A549 (cell line): ENCODE data around the gene ZNF212. TPM values are rescaled to one million over a fixed set of nuclear protein-coding genes. Genes with fewer than 3 reads are reported as not detected.

ENCODE experiments used
- ATAC-seq, 2 experiments: fragments of 200-7000 bp in 1 of 2; fragments of >200 bp in 1 of 2; cut with Nextera tagmentation in 1 of 2; cut with Tn5 transposase in 1 of 2; 3 replicates each; pipeline versions ENCODE4 v1.8.0 to v1.9.1; 2018 to 2020; ENCODE audit warnings: mild to moderate bottlenecking in 1 of 2, moderate library complexity in 1 of 2
- CTCF ChIA-PET: fragments of 300-600 bp; sonication (Branson Sonifier 250); formaldehyde crosslinking; extraction: SDS; loops from one replicate; lab custom pipeline; 2021; ENCODE audit warnings: antibody characterized with exemption, inconsistent platforms; lab: Yijun Ruan, JAX
- POLR2A ChIA-PET: fragments of 350-600 bp; formaldehyde crosslinking; extraction: SDS; loops from one replicate; lab custom pipeline; 2021; ENCODE audit warnings: antibody characterized with exemption, inconsistent platforms; lab: Yijun Ruan, JAX
- DNase-seq, 2 experiments: peaks; one replicate each; pipeline versions ENCODE4 v3.0.0 to v3.0.0-alpha.2; 2011 to 2016; ENCODE audit warnings: low read depth in 1 of 2, low spot score in 1 of 2
- FAIRE-seq: peaks from 2 replicates; lab custom pipeline; 2011; peaks lifted over from hg19 to GRCh38; lab: Jason Lieb, UNC
- H3K27ac ChIP-seq, 2 experiments: fragments of >200 bp; sonication (Bioruptor Twin); formaldehyde crosslinking; 3 replicates each; pipeline ENCODE4 v1.5.1; 2016 to 2017
- H3K4me1 ChIP-seq: fragments of >200 bp; sonication (Bioruptor Twin); formaldehyde crosslinking; 3 replicates; pipeline ENCODE4 v1.6.1; 2016
- H3K4me2 ChIP-seq: fragments of >200 bp; sonication (Bioruptor Twin); formaldehyde crosslinking; 3 replicates; pipeline ENCODE4 v1.6.1; 2016
- H3K4me3 ChIP-seq: fragments of >200 bp; sonication (Bioruptor Twin); formaldehyde crosslinking; 3 replicates; pipeline ENCODE4 v1.5.1; 2016
- H3K9me3 ChIP-seq: fragments of >200 bp; sonication (Bioruptor Twin); formaldehyde crosslinking; 3 replicates; pipeline ENCODE4 v1.6.1; 2016
- CBX2 ChIP-seq: fragments of 200-600 bp; sonication (generic); IDR thresholded peaks from 2 replicates; pipeline ENCODE4 v1.6.1; 2016; ENCODE audit warnings: low read depth, mild to moderate bottlenecking, borderline replicate concordance
- CBX8 ChIP-seq: fragments of 200-600 bp; sonication (generic); IDR thresholded peaks from 2 replicates; pipeline ENCODE4 v1.6.1; 2016
- CEBPB ChIP-seq, 2 experiments: fragments of >200 bp in 1 of 2; sonication (Bioruptor Twin) in 1 of 2; formaldehyde crosslinking in 1 of 2; IDR thresholded peaks; 2 replicates each; pipeline ENCODE4 v1.6.1; 2012 to 2016
- CHD2 ChIP-seq: fragments of 150-350 bp; IDR thresholded peaks from 2 replicates; pipeline ENCODE4 v1.6.1; 2014; ENCODE audit warnings: low read length; ENCODE audit not compliant: partially characterized antibody
- E2F6 ChIP-seq: IDR thresholded peaks from 2 replicates; pipeline ENCODE4 v1.6.1; 2012; ENCODE audit warnings: low read depth, borderline replicate concordance
- EHF ChIP-seq: fragments of 250-450 bp; sonication (Bioruptor Pico); IDR thresholded peaks from 2 replicates; pipeline ENCODE4 v1.5.0; 2020; ENCODE audit warnings: mild to moderate bottlenecking
- EHMT2 ChIP-seq: fragments of 200-600 bp; sonication (generic); IDR thresholded peaks from 2 replicates; pipeline ENCODE4 v1.6.1; 2016; ENCODE audit warnings: antibody characterized with exemption, low read depth, mild to moderate bottlenecking, moderate library complexity
- ELK1 ChIP-seq: fragments of 150-350 bp; IDR thresholded peaks from 2 replicates; pipeline ENCODE4 v1.6.1; 2014; ENCODE audit warnings: low read depth, mild to moderate bottlenecking, low read length
- EP300 ChIP-seq, 2 experiments: fragments of >200 bp; sonication (Bioruptor Twin); formaldehyde crosslinking; IDR thresholded peaks; 2 replicates in 1 of 2; 3 replicates in 1 of 2; pipeline ENCODE4 v1.6.1; 2016 to 2017
- HEYL ChIP-seq: fragments of 250-450 bp; sonication (Bioruptor Pico); IDR thresholded peaks from 2 replicates; pipeline ENCODE4 v1.8.0; 2021; ENCODE audit warnings: mild to moderate bottlenecking, moderate library complexity
- MAFK ChIP-seq: fragments of 450-650 bp; IDR thresholded peaks from 2 replicates; pipeline ENCODE4 v1.6.1; 2014; ENCODE audit not compliant: partially characterized antibody
- MAX ChIP-seq: IDR thresholded peaks from 2 replicates; pipeline ENCODE4 v1.6.1; 2012
- MYC ChIP-seq: IDR thresholded peaks from 2 replicates; pipeline ENCODE4 v1.6.1; 2012; ENCODE audit warnings: mild to moderate bottlenecking, inconsistent platforms, low read length, improper control_type of control experiment, borderline replicate concordance
- NFE2L2 ChIP-seq: fragments of 150-350 bp; conservative IDR thresholded peaks from 2 replicates; pipeline ENCODE4 v1.6.1; 2014; ENCODE audit warnings: low read length
- NR3C1 ChIP-seq: fragments of >200 bp; sonication (Bioruptor Twin); formaldehyde crosslinking; IDR thresholded peaks from 3 replicates; pipeline ENCODE4 v1.6.1; 2017
- PBX3 ChIP-seq: IDR thresholded peaks from 2 replicates; pipeline ENCODE4 v1.6.1; 2012
- PHF8 ChIP-seq: fragments of 200-600 bp; sonication (generic); IDR thresholded peaks from 2 replicates; pipeline ENCODE4 v1.6.1; 2016; ENCODE audit warnings: low read depth, mild to moderate bottlenecking, antibody characterized with exemption, moderate library complexity, borderline replicate concordance
- POLR2A ChIP-seq: IDR thresholded peaks from 2 replicates; pipeline ENCODE4 v1.6.1; 2012; ENCODE audit warnings: mild to moderate bottlenecking, low read length
- POLR2AphosphoS2 ChIP-seq: conservative IDR thresholded peaks from 2 replicates; pipeline ENCODE4 v1.6.1; 2012; ENCODE audit warnings: low read length, improper control_type of control experiment, inconsistent platforms
- RAD21 ChIP-seq, 2 experiments: fragments of >200 bp in 1 of 2; sonication (Bioruptor Twin) in 1 of 2; formaldehyde crosslinking in 1 of 2; IDR thresholded peaks in 1 of 2; conservative IDR thresholded peaks in 1 of 2; 2 replicates in 1 of 2; 3 replicates in 1 of 2; pipeline ENCODE4 v1.6.1; 2012 to 2018; ENCODE audit warnings: inconsistent platforms in 1 of 2
- RARB ChIP-seq: fragments of 250-450 bp; sonication (Bioruptor Pico); IDR thresholded peaks from 2 replicates; pipeline ENCODE4 v1.8.0; 2021; ENCODE audit warnings: mild to moderate bottlenecking, moderate library complexity
- RCOR1 ChIP-seq: fragments of 150-350 bp; IDR thresholded peaks from 2 replicates; pipeline ENCODE4 v1.6.1; 2014; ENCODE audit warnings: antibody characterized with exemption, low read length, low read depth
- TFCP2L1 ChIP-seq: fragments of 250-450 bp; sonication (Bioruptor Pico); IDR thresholded peaks from 2 replicates; pipeline ENCODE4 v1.5.0; 2021; ENCODE audit warnings: mild to moderate bottlenecking
- USF2 ChIP-seq: fragments of 450-650 bp; IDR thresholded peaks from 2 replicates; pipeline ENCODE4 v1.6.1; 2014; ENCODE audit warnings: antibody characterized with exemption
- ZFP36 ChIP-seq: fragments of 450-650 bp; IDR thresholded peaks from 2 replicates; pipeline ENCODE4 v1.6.1; 2014; ENCODE audit warnings: borderline replicate concordance; ENCODE audit not compliant: partially characterized antibody
- ZSCAN20 ChIP-seq: fragments of 250-450 bp; sonication (Bioruptor Pico); IDR thresholded peaks from 2 replicates; pipeline ENCODE4 v1.8.0; 2022; ENCODE audit warnings: mild to moderate bottlenecking, moderate library complexity
- WGBS: methylation state at CpG from one replicate; pipeline ENCODE4 v1.1.6; 2017; ENCODE audit errors: missing lambda C conversion rate; 5-methylcytosine and 5-hydroxymethylcytosine counted together
- polyA plus RNA-seq, 4 experiments: library from polyadenylated mRNA; depleted of rRNA in 3 of 4; stranded (reverse); fragments of >200 nt; fragmentation: RNase III in 1 of 4; extraction: RNeasy Plus Mini Kit Qiagen cat#74134 plus additional on column Dnase treatment in 1 of 4; gene quantifications; 2 replicates in 3 of 4; 3 replicates in 1 of 4; pipeline ENCODE4 v1.2.3, GENCODE V29; 2011 to 2017

The ZNF212 gene
- polyA plus RNA-seq, 2 of the 4 experiments (the other 2 are of a cell fraction) = 5.5 to 7.9 TPM

- no peak for ATAC-seq
- TF ChIP-seq EP300 (IDR thresholded peaks at IDR 0.05) = no peak
- no peak for TF ChIP-seq PBX3
- no peak for TF ChIP-seq POLR2A
- TF ChIP-seq NFE2L2 = no peak
- TF ChIP-seq MAFK = no peak
- no peak for TF ChIP-seq MYC
- TF ChIP-seq CBX8 = no peak
- no peak for TF ChIP-seq PHF8
- no peak for TF ChIP-seq E2F6
- no peak for TF ChIP-seq RCOR1
- CTCF ChIA-PET = no interaction called here
These were observed 62.8 kb downstream of the ZNF212 start for GRCh38 chr7:149302222-149302621.

DNA sequence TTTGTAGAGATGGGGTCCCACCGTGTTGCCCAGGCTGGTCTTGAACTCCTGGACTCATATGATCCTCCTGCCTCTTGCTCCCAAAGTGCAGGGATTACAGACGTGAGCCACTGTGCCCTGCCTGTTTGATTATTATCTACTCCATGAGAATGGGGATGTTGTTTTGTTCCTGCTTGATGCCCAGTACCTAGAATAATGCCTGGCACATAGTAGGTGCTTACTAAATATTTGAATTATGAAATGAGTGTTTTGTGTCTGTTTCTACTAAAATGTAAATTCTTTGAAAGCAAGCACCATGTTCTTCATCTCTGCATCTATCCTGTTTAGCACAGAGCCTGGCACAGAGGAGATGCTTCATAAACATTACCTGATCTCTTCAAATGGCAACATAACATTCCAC, 63.4 kb downstream of the ZNF212 start:
- DNase-seq = no peak
- H3K4me3 ChIP-seq = no peak overlapping the region
- TF ChIP-seq EHMT2 = no peak
- TF ChIP-seq CHD2 = no peak
- no peak for TF ChIP-seq MAX
- TF ChIP-seq EP300 (IDR thresholded peaks at IDR 0.05) = no peak
- TF ChIP-seq EHF (CRISPR knock-in tag) = no peak
- no peak for TF ChIP-seq ZSCAN20 (CRISPR knock-in tag)
- TF ChIP-seq PHF8 = no peak
- no peak for TF ChIP-seq POLR2AphosphoS2
- TF ChIP-seq MAFK = no peak
- TF ChIP-seq E2F6 = no peak
- TF ChIP-seq USF2 = no peak
- no peak for TF ChIP-seq TFCP2L1 (CRISPR knock-in tag)
- TF ChIP-seq, all 56 proteins: peak for 0
- no peak overlapping the region for H3K27ac ChIP-seq
- ChIA-PET POLR2A (no interaction called here), CTCF (interaction anchor here (0.6 kb wide), 1 partner anchor 42 kb away, joined by 3 read pairs; no protein-coding TSS in a partner anchor)
- H3K4me2 ChIP-seq = no peak overlapping the region
- 15% methylated on average over 2 of the region's 2 CpGs for whole genome bisulfite sequencing
- FAIRE-seq (no peak), ATAC-seq (no peak)
- no peaks in the 10 kb centered on the region for H3K4me1 ChIP-seq
- no peaks in the 10 kb centered on the region for H3K9me3 ChIP-seq

More at GRCh38 chr7:149302222-149302621, 62.8 kb downstream of the ZNF212 start:
- H3K4me2 ChIP-seq = no peak overlapping the region
- no peak overlapping the region for H3K4me3 ChIP-seq
- no peak for DNase-seq
- POLR2A ChIA-PET = no interaction called here
- no peaks in the 10 kb centered on the region for H3K4me1 ChIP-seq
- no peaks in the 10 kb centered on the region for H3K9me3 ChIP-seq
- FAIRE-seq = no peak
- 63% methylated on average over 12 of the region's 12 CpGs for WGBS
- H3K27ac ChIP-seq = no peak overlapping the region

GRCh38 chr7:149304006-149304405, 64.6 kb downstream of the ZNF212 start:
- no peak for TF ChIP-seq RAD21 (conservative IDR thresholded peaks at IDR 0.05 in 1 of 2, IDR thresholded peaks at IDR 0.05 in 1 of 2)
- no peak for TF ChIP-seq EHF (CRISPR knock-in tag)
- TF ChIP-seq RARB = no peak
- TF ChIP-seq CEBPB (IDR thresholded peaks at IDR 0.05) = no peak
- no peak for TF ChIP-seq ZFP36
- TF ChIP-seq NR3C1 = no peak
- TF ChIP-seq PHF8 = no peak
- no peak for TF ChIP-seq HEYL (CRISPR knock-in tag)
- TF ChIP-seq CBX2 = no peak
- TF ChIP-seq ELK1 = no peak
- no peak for TF ChIP-seq POLR2A
- Histone ChIP-seq H3K4me1 (no peaks in the 10 kb centered on the region), H3K4me3 (no peak overlapping the region), H3K9me3 (no peaks in the 10 kb centered on the region), H3K27ac (no peak overlapping the region), H3K4me2 (no peak overlapping the region)
- ChIA-PET POLR2A (no interaction called here), CTCF (no interaction called here)
- 63% methylated on average over 7 of the region's 7 CpGs for WGBS
- ATAC-seq (no peak), DNase-seq (no peak), FAIRE-seq (no peak)
